ENCODE measurements around the gene BNC1. TPM values are rescaled to one million over a fixed set of nuclear protein-coding genes. Genes with fewer than 3 reads are reported as not detected.

Gene BNC1
- total RNA-seq, 2 experiments from 2014 or later: not detected

- H3K27me3 Mint-ChIP-seq: peaks cover under 1% of the 10 kb centered on the region
- no peaks in the 10 kb centered on the region for H3K4me1 Mint-ChIP-seq (ENCODE audit: low read depth)
- H3K36me3 Mint-ChIP-seq: no peaks in the 10 kb centered on the region
- no peak overlapping the region for H3K4me3 Mint-ChIP-seq
- H3K27ac Mint-ChIP-seq: no peak overlapping the region
- no peaks in the 10 kb centered on the region for H3K9me3 Mint-ChIP-seq
- ChIA-PET CTCF (interaction anchor here (0.8 kb wide), 1 partner anchor 109 kb away, joined by 3 read pairs; no protein-coding TSS in a partner anchor), POLR2A (no interaction called here)
- intact Hi-C loops (cut with micrococcal nuclease): no loop called here
- DNase-seq: no peak
Observed at GRCh38 chr15:83310521-83311456, 26.3 kb upstream of the BNC1 start.

GRCh38 chr15:83308671-83309070 lies 24.2 kb upstream of the BNC1 start:
- no peak for DNase-seq
- Mint-ChIP-seq H3K4me3 (no peak overlapping the region), H3K36me3 (no peaks in the 10 kb centered on the region), H3K27me3 (peaks cover 11% of the 10 kb centered on the region), H3K9me3 (no peaks in the 10 kb centered on the region), H3K4me1 (ENCODE audit: low read depth) (no peaks in the 10 kb centered on the region), H3K27ac (no peak overlapping the region)
- ChIA-PET CTCF (no interaction called here), POLR2A (no interaction called here)
- intact Hi-C loops (cut with micrococcal nuclease): no loop called here

GRCh38 chr15:83306561-83306960 lies 22.1 kb upstream of the BNC1 start:
- no peaks in the 10 kb centered on the region for H3K4me1 Mint-ChIP-seq (ENCODE audit: low read depth)
- CTCF ChIA-PET: no interaction called here
- DNase-seq: no peak
- POLR2A ChIA-PET: no interaction called here
- peaks cover 20% of the 10 kb centered on the region for H3K27me3 Mint-ChIP-seq
- no peak overlapping the region for H3K4me3 Mint-ChIP-seq
- intact Hi-C loops (cut with micrococcal nuclease): no loop called here
- no peaks in the 10 kb centered on the region for H3K9me3 Mint-ChIP-seq
- H3K36me3 Mint-ChIP-seq: no peaks in the 10 kb centered on the region
- no peak overlapping the region for H3K27ac Mint-ChIP-seq

GRCh38 chr15:83305704-83306291 lies 21.3 kb upstream of the BNC1 start:
- no peaks in the 10 kb centered on the region for H3K9me3 Mint-ChIP-seq
- peaks cover 20% of the 10 kb centered on the region for H3K27me3 Mint-ChIP-seq
- POLR2A ChIA-PET: no interaction called here
- H3K36me3 Mint-ChIP-seq: no peaks in the 10 kb centered on the region
- no peak for DNase-seq
- CTCF ChIA-PET: no interaction called here
- H3K4me1 Mint-ChIP-seq (ENCODE audit: low read depth): no peaks in the 10 kb centered on the region
- H3K4me3 Mint-ChIP-seq: no peak overlapping the region
- no peak overlapping the region for H3K27ac Mint-ChIP-seq
- intact Hi-C loops (cut with micrococcal nuclease): no loop called here

- Mint-ChIP-seq H3K4me3 (no peak overlapping the region), H3K27ac (no peak overlapping the region), H3K4me1 (ENCODE audit: low read depth) (no peaks in the 10 kb centered on the region), H3K36me3 (no peaks in the 10 kb centered on the region), H3K9me3 (no peaks in the 10 kb centered on the region), H3K27me3 (peaks cover 20% of the 10 kb centered on the region)
- CTCF ChIA-PET: no interaction called here
- POLR2A ChIA-PET: no interaction called here
- DNase-seq: no peak
- intact Hi-C loops (cut with micrococcal nuclease): no loop called here
Observed at GRCh38 chr15:83304861-83305703, 20.6 kb upstream of the BNC1 start.

GRCh38 chr15:83303535-83303934 lies 19.1 kb upstream of the BNC1 start:
- Mint-ChIP-seq H3K36me3 (no peaks in the 10 kb centered on the region), H3K4me1 (ENCODE audit: low read depth) (no peaks in the 10 kb centered on the region), H3K9me3 (no peaks in the 10 kb centered on the region), H3K27ac (no peak overlapping the region), H3K4me3 (no peak overlapping the region), H3K27me3 (peaks cover 20% of the 10 kb centered on the region)
- no peak for DNase-seq
- CTCF ChIA-PET: no interaction called here
- intact Hi-C loops (cut with micrococcal nuclease): no loop called here
- POLR2A ChIA-PET: no interaction called here

- intact Hi-C loops (cut with micrococcal nuclease): no loop called here
- CTCF ChIA-PET: interaction anchor here (0.6 kb wide), 1 partner anchor 81 kb away, joined by 4 read pairs; no protein-coding TSS in a partner anchor
- POLR2A ChIA-PET: no interaction called here
- Mint-ChIP-seq H3K9me3 (no peaks in the 10 kb centered on the region), H3K36me3 (no peaks in the 10 kb centered on the region), H3K27me3 (peaks cover 29% of the 10 kb centered on the region), H3K4me1 (ENCODE audit: low read depth) (no peaks in the 10 kb centered on the region), H3K27ac (no peak overlapping the region), H3K4me3 (no peak overlapping the region)
- DNase-seq: no peak
Observed at GRCh38 chr15:83300826-83301225, 16.4 kb upstream of the BNC1 start.

GRCh38 chr15:83299462-83299861 lies 15.0 kb upstream of the BNC1 start:
- CTCF ChIA-PET: interaction anchor here (1.1 kb wide), 1 partner anchor 52 kb away, joined by 3 read pairs; no protein-coding TSS in a partner anchor

GRCh38 chr15:83295417-83295816 lies 11.0 kb upstream of the BNC1 start:
- H3K4me3 Mint-ChIP-seq: no peak overlapping the region
- intact Hi-C loops (cut with micrococcal nuclease): no loop called here
- H3K36me3 Mint-ChIP-seq: no peaks in the 10 kb centered on the region

More at GRCh38 chr15:83299462-83299861, 15.0 kb upstream of the BNC1 start:
- POLR2A ChIA-PET: no interaction called here
- Mint-ChIP-seq H3K36me3 (no peaks in the 10 kb centered on the region), H3K4me3 (no peak overlapping the region), H3K27ac (no peak overlapping the region), H3K9me3 (no peaks in the 10 kb centered on the region), H3K4me1 (ENCODE audit: low read depth) (no peaks in the 10 kb centered on the region), H3K27me3 (peaks cover 18% of the 10 kb centered on the region)
- intact Hi-C loops (cut with micrococcal nuclease): no loop called here
- no peak for DNase-seq

GRCh38 chr15:83293201-83293600 lies 8.7 kb upstream of the BNC1 start:
- Mint-ChIP-seq H3K4me3 (no peak overlapping the region), H3K27ac (no peak overlapping the region), H3K4me1 (ENCODE audit: low read depth) (no peaks in the 10 kb centered on the region), H3K36me3 (no peaks in the 10 kb centered on the region), H3K9me3 (no peaks in the 10 kb centered on the region), H3K27me3 (peaks cover 17% of the 10 kb centered on the region)
- ChIA-PET CTCF (no interaction called here), POLR2A (no interaction called here)
- intact Hi-C loops (cut with micrococcal nuclease): no loop called here
- DNase-seq: no peak

More at GRCh38 chr15:83295417-83295816, 11.0 kb upstream of the BNC1 start:
- DNase-seq: no peak
- Mint-ChIP-seq H3K4me1 (ENCODE audit: low read depth) (no peaks in the 10 kb centered on the region), H3K9me3 (no peaks in the 10 kb centered on the region), H3K27ac (no peak overlapping the region), H3K27me3 (peaks cover 11% of the 10 kb centered on the region)
- ChIA-PET CTCF (no interaction called here), POLR2A (no interaction called here)

- no peak overlapping the region for H3K27ac Mint-ChIP-seq
- H3K4me1 Mint-ChIP-seq (ENCODE audit: low read depth): no peaks in the 10 kb centered on the region
- intact Hi-C loops (cut with micrococcal nuclease): no loop called here
- CTCF ChIA-PET: no interaction called here
- no peak for DNase-seq
- no peaks in the 10 kb centered on the region for H3K9me3 Mint-ChIP-seq
- H3K4me3 Mint-ChIP-seq: no peak overlapping the region
- H3K36me3 Mint-ChIP-seq: no peaks in the 10 kb centered on the region
- POLR2A ChIA-PET: no interaction called here
- peaks cover 20% of the 10 kb centered on the region for H3K27me3 Mint-ChIP-seq
Observed at GRCh38 chr15:83292317-83292716, 7.9 kb upstream of the BNC1 start.

- DNase-seq: no peak
- Mint-ChIP-seq H3K9me3 (no peaks in the 10 kb centered on the region), H3K27me3 (peaks cover 25% of the 10 kb centered on the region), H3K4me3 (no peak overlapping the region), H3K27ac (no peak overlapping the region), H3K4me1 (ENCODE audit: low read depth) (peaks cover 2% of the 10 kb centered on the region), H3K36me3 (no peaks in the 10 kb centered on the region)
- ChIA-PET POLR2A (no interaction called here), CTCF (no interaction called here)
- intact Hi-C loops (cut with micrococcal nuclease): no loop called here
Observed at GRCh38 chr15:83290236-83290635, 5.8 kb upstream of the BNC1 start.
